Stimulated activated CD4-positive, alpha-beta T cell treated with anti-CD3 and anti-CD28 coated beads, Interleukin-4, amount 100 ng/mL, for 1 hour (primary cell): ENCODE measurements around the gene ACHE.

Experiments used
- DNase-seq: peaks from one replicate; pipeline ENCODE4 v3.0.0-alpha.2; 2020

ACHE gene

GRCh38 chr7:100884736-100885439 lies 10.8 kb downstream of the ACHE start:
- no peak for DNase-seq

GRCh38 chr7:100882785-100883526 lies 12.7 kb downstream of the ACHE start:
- no peak for DNase-seq

GRCh38 chr7:100882201-100882600 lies 13.5 kb downstream of the ACHE start:
- DNase-seq, result no peak

DNA sequence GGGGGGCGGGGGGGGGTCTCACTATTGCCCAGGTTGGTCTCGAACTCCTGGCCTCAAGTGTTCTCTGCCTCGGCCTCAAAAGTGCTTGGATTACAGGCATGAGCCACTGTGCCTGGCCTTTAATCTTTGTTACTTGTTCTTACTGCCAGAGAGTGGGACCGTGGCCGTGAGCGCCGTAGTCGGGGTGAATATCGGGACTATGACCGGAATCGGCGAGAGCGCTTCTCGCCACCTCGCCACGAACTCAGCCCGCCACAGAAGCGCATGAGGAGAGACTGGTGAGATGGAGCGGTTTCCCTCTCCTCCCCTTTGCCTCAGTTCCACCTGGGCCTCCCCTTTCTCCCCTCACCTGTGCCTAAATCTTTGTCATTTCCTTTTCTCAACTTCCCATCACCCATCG lies 14.6 kb downstream of the ACHE start:
- no peak for DNase-seq

GRCh38 chr7:100880645-100881044 lies 15.0 kb downstream of the ACHE start:
- no peak for DNase-seq

GRCh38 chr7:100879685-100880261 lies 15.9 kb downstream of the ACHE start:
- no peak for DNase-seq

- no peak for DNase-seq
These were observed 17.0 kb downstream of the ACHE start for GRCh38 chr7:100878685-100879084.

DNA sequence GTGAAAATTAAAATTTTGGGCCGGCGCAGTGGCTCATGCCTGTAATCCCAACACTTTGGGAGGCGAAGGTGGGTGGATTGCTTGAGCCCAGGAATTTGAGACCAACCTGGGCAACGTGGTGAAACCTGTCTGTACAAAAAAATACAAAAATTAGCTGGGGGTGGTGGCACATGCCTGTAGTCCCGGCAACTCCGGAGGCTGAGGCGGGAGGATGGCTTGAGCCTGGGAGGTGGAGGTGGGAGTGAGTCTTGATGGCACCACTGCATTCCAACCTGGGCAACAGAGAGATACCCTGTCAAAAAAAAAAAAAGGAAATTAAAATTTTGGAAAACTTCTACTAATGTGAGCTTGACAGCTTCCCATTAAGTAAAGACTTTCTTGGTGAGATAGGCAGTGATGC lies 17.7 kb downstream of the ACHE start:
- no peak for DNase-seq

DNA sequence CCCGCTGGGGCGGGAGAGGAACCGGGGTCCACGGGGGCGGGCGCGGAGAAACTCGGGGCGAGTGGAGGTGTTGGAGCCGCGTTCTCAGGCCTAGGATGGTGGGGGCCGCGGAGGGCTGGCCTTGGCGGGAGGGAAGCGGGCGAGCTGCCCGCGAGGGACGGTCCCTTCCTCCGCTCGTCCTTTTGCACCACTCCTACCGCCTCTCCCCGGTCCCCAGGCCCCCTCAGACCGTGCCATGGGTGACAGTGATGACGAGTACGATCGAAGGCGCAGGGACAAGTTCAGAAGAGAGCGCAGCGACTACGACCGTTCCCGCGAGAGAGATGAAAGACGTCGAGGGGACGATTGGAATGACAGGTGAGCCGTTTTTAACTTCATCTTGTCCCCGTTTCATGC lies 20.3 kb downstream of the ACHE start:
- DNase-seq, result no peak

- peak; percentile 99 for DNase-seq
These were observed 20.9 kb downstream of the ACHE start, which contains the start of gene SRRT for GRCh38 chr7:100874577-100875355. SRRT (plus strand) TSS chr7:100875103; CDS start chr7:100875591, 488 bp downstream.

- no peak for DNase-seq
These were observed 21.4 kb downstream of the ACHE start for GRCh38 chr7:100874300-100874576.

- no peak for DNase-seq
These were observed 21.9 kb downstream of the ACHE start for GRCh38 chr7:100873599-100874299.

GRCh38 chr7:100867776-100868485 lies 27.8 kb downstream of the ACHE start:
- DNase-seq, result no peak

DNA sequence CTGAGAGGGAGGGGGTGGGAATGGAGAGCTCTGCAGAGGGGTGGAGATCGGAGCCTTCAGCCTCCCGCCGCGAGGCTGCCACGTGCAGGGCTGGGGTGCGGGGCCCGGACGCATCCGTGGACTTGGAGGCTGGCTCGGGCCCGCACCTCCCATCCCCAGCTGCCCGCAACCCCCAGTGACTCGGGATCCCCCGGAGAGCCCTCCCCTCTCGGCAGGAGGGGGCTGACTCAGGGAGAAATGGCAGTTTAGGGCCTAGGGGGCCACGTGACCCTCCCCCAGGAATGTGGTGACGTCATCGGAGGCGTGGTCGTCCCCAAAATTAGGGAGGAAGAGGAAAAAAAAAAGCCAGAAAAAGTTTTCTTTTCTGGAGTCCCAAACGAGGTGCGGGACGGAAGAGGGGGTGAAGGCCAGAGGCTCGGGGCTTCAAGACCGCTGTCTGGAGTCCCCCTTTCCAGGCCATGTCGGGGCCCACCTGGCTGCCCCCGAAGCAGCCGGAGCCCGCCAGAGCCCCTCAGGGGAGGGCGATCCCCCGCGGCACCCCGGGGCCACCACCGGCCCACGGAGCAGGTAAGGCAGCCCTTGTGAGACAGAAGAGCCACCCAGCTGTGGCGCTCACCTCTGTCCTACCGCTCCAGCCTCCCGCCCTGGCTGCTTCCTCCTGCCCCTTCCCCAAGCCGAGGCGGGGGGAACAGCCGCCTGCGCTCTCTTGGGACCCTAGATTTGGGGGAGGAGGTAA lies 28.5 kb downstream of the ACHE start, which contains the start of gene TRIP6:
Gene TRIP6 (plus strand): TSS at position 348 of the 736 bp plus-strand sequence. CDS start 111 bp downstream, at position 459.
- peak; percentile 71 for DNase-seq

DNA sequence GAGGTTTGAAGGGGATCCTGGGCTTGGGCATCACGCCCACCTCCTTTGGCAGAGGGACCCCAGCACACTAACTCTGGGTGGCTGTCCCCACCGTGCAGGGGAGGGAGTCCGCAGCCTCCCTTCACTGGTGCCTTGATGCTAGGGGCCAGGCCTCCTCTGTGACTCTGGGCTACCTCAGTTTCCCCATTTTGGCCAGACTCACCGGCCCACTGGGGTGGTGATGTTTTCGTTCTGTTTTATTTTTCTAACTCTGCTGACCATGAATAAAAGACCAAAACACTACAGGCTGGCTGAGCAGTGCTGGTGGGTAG lies 29.0 kb downstream of the ACHE start:
- DNase-seq, result no peak

DNA sequence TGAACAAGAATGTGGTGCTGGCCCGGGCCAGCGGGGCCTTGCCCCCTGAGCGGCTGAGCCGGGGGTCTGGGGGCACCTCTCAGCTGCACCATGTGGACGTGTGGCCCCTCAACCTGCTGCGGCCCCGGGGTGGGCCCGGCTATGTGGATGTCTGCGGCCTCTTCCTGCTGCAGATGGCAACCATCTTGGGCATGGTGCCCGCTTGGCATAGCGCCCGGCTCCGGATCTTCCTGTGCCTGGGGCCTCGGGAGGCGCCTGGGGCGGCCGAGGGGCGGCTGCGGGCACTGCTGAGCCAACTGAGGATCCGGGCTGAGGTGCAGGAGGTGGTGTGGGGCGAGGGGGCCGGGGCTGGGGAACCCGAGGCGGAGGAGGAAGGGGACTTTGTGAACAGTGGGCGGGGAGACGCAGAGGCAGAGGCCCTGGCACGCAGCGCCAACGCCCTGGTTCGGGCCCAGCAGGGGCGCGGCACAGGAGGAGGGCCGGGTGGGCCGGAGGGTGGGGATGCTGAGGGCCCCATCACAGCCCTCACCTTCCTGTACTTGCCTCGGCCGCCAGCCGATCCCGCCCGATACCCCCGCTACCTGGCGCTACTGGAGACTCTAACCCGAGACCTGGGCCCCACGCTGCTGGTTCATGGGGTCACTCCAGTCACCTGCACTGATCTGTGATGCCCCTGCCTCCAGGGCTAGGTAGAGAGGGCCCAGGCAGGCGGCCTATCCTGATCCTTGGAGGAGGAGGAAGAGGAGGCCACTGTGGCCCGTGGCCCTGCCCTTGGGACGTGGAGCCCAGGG lies 29.6 kb downstream of the ACHE start:
- peak; percentile 55 for DNase-seq

GRCh38 chr7:100865372-100865911 lies 30.2 kb downstream of the ACHE start:
- DNase-seq, result no peak

DNA sequence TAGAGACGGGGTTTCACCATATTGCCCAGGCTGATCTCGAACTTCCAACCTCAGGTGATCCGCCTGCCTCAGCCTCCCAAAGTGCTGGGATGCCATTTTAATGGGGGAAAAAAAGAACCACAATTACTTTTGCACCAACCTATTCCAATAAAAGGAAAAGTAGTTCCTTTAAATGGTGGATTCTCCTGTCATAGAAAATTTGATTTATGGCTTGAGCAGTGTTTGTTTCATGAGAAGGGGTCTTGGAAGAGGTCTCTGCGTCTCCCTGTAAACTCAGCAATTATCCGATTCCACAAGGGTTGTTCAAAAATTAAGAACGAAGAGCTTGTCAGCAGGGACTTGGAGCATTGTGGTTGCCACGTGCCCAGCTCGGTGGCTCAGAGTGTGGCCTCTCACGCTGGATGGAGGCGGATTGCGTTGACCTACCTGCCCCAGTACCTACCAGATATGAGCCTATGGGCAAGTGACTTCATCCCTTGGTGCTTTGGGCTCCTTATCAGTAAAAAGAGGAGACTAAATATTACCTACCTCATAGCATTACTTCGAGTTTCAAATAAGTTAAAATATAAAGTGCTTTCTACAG lies 31.3 kb downstream of the ACHE start:
- no peak for DNase-seq

DNA sequence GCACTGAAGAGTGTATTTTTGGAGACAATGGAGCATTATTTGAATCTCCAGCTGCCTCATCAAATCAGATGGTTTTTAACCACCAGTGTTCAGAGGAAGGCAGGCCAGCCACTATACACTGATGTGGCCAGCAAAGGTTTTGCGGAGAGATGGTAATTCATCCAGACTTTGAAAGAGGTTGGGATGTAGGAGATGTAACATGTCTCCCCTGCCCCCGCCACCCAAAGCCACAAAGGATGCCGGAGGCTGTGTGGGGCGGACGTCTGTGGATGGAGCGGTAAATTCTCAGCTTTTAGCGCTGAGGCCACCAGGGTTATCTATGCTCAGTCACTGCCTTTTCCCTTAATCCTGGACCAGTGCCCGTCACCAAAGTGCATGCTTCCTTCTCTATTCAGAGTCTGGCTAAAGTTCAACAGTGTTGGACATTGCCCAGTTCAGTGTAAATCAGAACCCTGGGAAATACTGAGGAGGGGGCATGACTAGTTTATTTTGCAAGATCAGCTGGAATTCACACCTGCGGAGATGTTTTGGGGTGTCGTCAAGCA lies 32.2 kb downstream of the ACHE start:
- DNase-seq, result no peak

GRCh38 chr7:100861616-100861985 lies 34.1 kb downstream of the ACHE start:
- DNase-seq, result no peak
